Effector memory CD8-positive, alpha-beta T cell (primary cell): ENCODE data around the gene MSX2.
"Not testable (repeated sequence)": the region's sequence is repeated elsewhere in the genome, so short reads cannot be mapped to it uniquely, and the experiment has no call there.

Experiments used
- ATAC-seq: fragments of 150-1000 bp; cut with Tn5 transposase; replicated peaks from 2 replicates; pipeline ENCODE4 v1.10.0; 2021; ENCODE audit warnings: mild to moderate bottlenecking, moderate library complexity
- DNase-seq, 3 experiments: peaks; one replicate each; pipeline ENCODE4 v3.0.0; 2021
- H3K27ac Mint-ChIP-seq, 2 donors: one replicate each; pipeline ENCODE4 v1.8.0; 2022; ENCODE audit warnings: mild to moderate bottlenecking in 2 of 2, mixed read lengths in 2 of 2, moderate library complexity in 2 of 2
- H3K27me3 Mint-ChIP-seq, 2 donors: one replicate each; pipeline ENCODE4 v1.8.0; 2022; ENCODE audit warnings: mixed read lengths in 2 of 2
- H3K36me3 Mint-ChIP-seq: one replicate; pipeline ENCODE4 v1.8.0; 2022; ENCODE audit warnings: mild to moderate bottlenecking, moderate library complexity, mixed read lengths; ENCODE audit not compliant: insufficient read depth
- H3K4me1 Mint-ChIP-seq, 2 donors: one replicate each; pipeline ENCODE4 v1.8.0; 2022; ENCODE audit warnings: low read depth in 2 of 2, mixed read lengths in 2 of 2
- H3K4me3 Mint-ChIP-seq, 2 donors: one replicate each; pipeline ENCODE4 v1.8.0; 2022; ENCODE audit warnings: mild to moderate bottlenecking in 2 of 2, mixed read lengths in 2 of 2, moderate library complexity in 2 of 2
- H3K9me3 Mint-ChIP-seq, 2 donors: one replicate each; pipeline ENCODE4 v1.8.0; 2022; ENCODE audit warnings: mixed read lengths in 2 of 2

The MSX2 gene

GRCh38 chr5:174751154-174752000 lies 27.0 kb downstream of the MSX2 start:
- no peak for ATAC-seq
- H3K36me3 Mint-ChIP-seq = no peaks in the 10 kb centered on the region

GRCh38 chr5:174752121-174752520 lies 27.7 kb downstream of the MSX2 start:
- ATAC-seq = no peak
- no peak overlapping the region for H3K27ac Mint-ChIP-seq
- H3K27me3 Mint-ChIP-seq = peaks cover 29 to 49% of the 10 kb centered on the region in 2 donors
- H3K4me3 Mint-ChIP-seq = no peak overlapping the region
- no peaks in the 10 kb centered on the region for H3K4me1 Mint-ChIP-seq
- H3K9me3 Mint-ChIP-seq = no peaks in the 10 kb centered on the region
- no peaks in the 10 kb centered on the region for H3K36me3 Mint-ChIP-seq
- DNase-seq = no peak

More at GRCh38 chr5:174751154-174752000, 27.0 kb downstream of the MSX2 start:
- peaks cover under 1 to 2% of the 10 kb centered on the region in 2 donors for H3K9me3 Mint-ChIP-seq
- no peak overlapping the region for H3K4me3 Mint-ChIP-seq
- H3K27me3 Mint-ChIP-seq = peaks cover 31 to 51% of the 10 kb centered on the region in 2 donors
- H3K4me1 Mint-ChIP-seq = no peaks in the 10 kb centered on the region
- no peak for DNase-seq
- H3K27ac Mint-ChIP-seq = no peak overlapping the region

GRCh38 chr5:174755106-174755505 lies 30.7 kb downstream of the MSX2 start:
- no peaks in the 10 kb centered on the region for H3K9me3 Mint-ChIP-seq
- no peak for DNase-seq
- H3K27ac Mint-ChIP-seq = no peak overlapping the region
- no peak for ATAC-seq
- H3K27me3 Mint-ChIP-seq = peaks cover 10 to 31% of the 10 kb centered on the region in 2 donors
- no peaks in the 10 kb centered on the region for H3K4me1 Mint-ChIP-seq
- H3K36me3 Mint-ChIP-seq = no peaks in the 10 kb centered on the region
- no peak overlapping the region for H3K4me3 Mint-ChIP-seq

GRCh38 chr5:174759091-174759490 lies 34.7 kb downstream of the MSX2 start:
- H3K36me3 Mint-ChIP-seq = no peaks in the 10 kb centered on the region

GRCh38 chr5:174760721-174761120 lies 36.3 kb downstream of the MSX2 start:
- Mint-ChIP-seq H3K4me3 (no peak overlapping the region), H3K9me3 (peaks cover 0 to 3% of the 10 kb centered on the region in 2 donors), H3K36me3 (no peaks in the 10 kb centered on the region), H3K27me3 (no peaks in the 10 kb centered on the region), H3K27ac (no peak overlapping the region), H3K4me1 (no peaks in the 10 kb centered on the region)
- no peak for ATAC-seq
- DNase-seq = no peak

More at GRCh38 chr5:174759091-174759490, 34.7 kb downstream of the MSX2 start:
- DNase-seq = no peak
- no peak overlapping the region for H3K4me3 Mint-ChIP-seq
- H3K4me1 Mint-ChIP-seq = no peaks in the 10 kb centered on the region
- H3K9me3 Mint-ChIP-seq = no peaks in the 10 kb centered on the region
- ATAC-seq = no peak
- no peaks in the 10 kb centered on the region for H3K27me3 Mint-ChIP-seq
- H3K27ac Mint-ChIP-seq = no peak overlapping the region

GRCh38 chr5:174761341-174761740 lies 37.0 kb downstream of the MSX2 start:
- H3K36me3 Mint-ChIP-seq, H3K9me3 Mint-ChIP-seq, DNase-seq, H3K27ac Mint-ChIP-seq, H3K4me1 Mint-ChIP-seq, H3K4me3 Mint-ChIP-seq, ATAC-seq, H3K27me3 Mint-ChIP-seq: not testable (repeated sequence)

- H3K36me3 Mint-ChIP-seq = no peaks in the 10 kb centered on the region
- ATAC-seq (no peak), DNase-seq (no peak)
- peaks cover 0 to 1% of the 10 kb centered on the region in 2 donors for H3K4me1 Mint-ChIP-seq
- H3K27me3 Mint-ChIP-seq = no peaks in the 10 kb centered on the region
- peaks cover 3 to 7% of the 10 kb centered on the region in 2 donors for H3K9me3 Mint-ChIP-seq
- no peak overlapping the region for H3K4me3 Mint-ChIP-seq
- H3K27ac Mint-ChIP-seq = no peak overlapping the region
These were observed 39.9 kb downstream of the MSX2 start for GRCh38 chr5:174764309-174764708.

- no peak for ATAC-seq
- H3K27ac Mint-ChIP-seq = no peak overlapping the region
- H3K36me3 Mint-ChIP-seq = no peaks in the 10 kb centered on the region
- peaks cover 3 to 7% of the 10 kb centered on the region in 2 donors for H3K9me3 Mint-ChIP-seq
- peaks cover 0 to 1% of the 10 kb centered on the region in 2 donors for H3K4me1 Mint-ChIP-seq
- no peak for DNase-seq
- H3K27me3 Mint-ChIP-seq = no peaks in the 10 kb centered on the region
- no peak overlapping the region for H3K4me3 Mint-ChIP-seq
These were observed 41.2 kb downstream of the MSX2 start for GRCh38 chr5:174765540-174765939.

- Mint-ChIP-seq H3K9me3 (peaks cover 3 to 7% of the 10 kb centered on the region in 2 donors), H3K36me3 (no peaks in the 10 kb centered on the region), H3K27ac (no peak overlapping the region), H3K27me3 (no peaks in the 10 kb centered on the region), H3K4me1 (peaks cover 0 to 1% of the 10 kb centered on the region in 2 donors), H3K4me3 (no peak overlapping the region)
- ATAC-seq = no peak
- DNase-seq = no peak
These were observed 43.3 kb downstream of the MSX2 start for GRCh38 chr5:174767670-174768069.

GRCh38 chr5:174769005-174769404 lies 44.6 kb downstream of the MSX2 start:
- ATAC-seq (no peak), DNase-seq (no peak)
- H3K9me3 Mint-ChIP-seq = peaks cover 3 to 7% of the 10 kb centered on the region in 2 donors
- no peaks in the 10 kb centered on the region for H3K27me3 Mint-ChIP-seq
- no peak overlapping the region for H3K4me3 Mint-ChIP-seq
- H3K27ac Mint-ChIP-seq = no peak overlapping the region
- H3K4me1 Mint-ChIP-seq = peaks cover 0 to 1% of the 10 kb centered on the region in 2 donors
- no peaks in the 10 kb centered on the region for H3K36me3 Mint-ChIP-seq

GRCh38 chr5:174773371-174773770 lies 49.0 kb downstream of the MSX2 start:
- no peaks in the 10 kb centered on the region for H3K27me3 Mint-ChIP-seq
- no peak for ATAC-seq
- no peak overlapping the region for H3K27ac Mint-ChIP-seq
- DNase-seq = no peak
- no peaks in the 10 kb centered on the region for H3K9me3 Mint-ChIP-seq
- no peaks in the 10 kb centered on the region for H3K4me1 Mint-ChIP-seq
- no peak overlapping the region for H3K4me3 Mint-ChIP-seq
- H3K36me3 Mint-ChIP-seq = no peaks in the 10 kb centered on the region

- Mint-ChIP-seq H3K4me1 (no peaks in the 10 kb centered on the region), H3K36me3 (no peaks in the 10 kb centered on the region), H3K27me3 (no peaks in the 10 kb centered on the region), H3K4me3 (no peak overlapping the region), H3K27ac (no peak overlapping the region), H3K9me3 (no peaks in the 10 kb centered on the region)
- ATAC-seq (no peak), DNase-seq (no peak)
These were observed 50.7 kb downstream of the MSX2 start for GRCh38 chr5:174775081-174775480.

- Mint-ChIP-seq H3K36me3 (no peaks in the 10 kb centered on the region), H3K27ac (no peak overlapping the region), H3K9me3 (no peaks in the 10 kb centered on the region), H3K4me3 (no peak overlapping the region), H3K27me3 (no peaks in the 10 kb centered on the region), H3K4me1 (no peaks in the 10 kb centered on the region)
- ATAC-seq (no peak), DNase-seq (no peak)
These were observed 52.7 kb downstream of the MSX2 start for GRCh38 chr5:174777111-174777510.

- no peaks in the 10 kb centered on the region for H3K4me1 Mint-ChIP-seq
- no peaks in the 10 kb centered on the region for H3K27me3 Mint-ChIP-seq
- H3K4me3 Mint-ChIP-seq = no peak overlapping the region
- no peak for ATAC-seq
- no peak overlapping the region for H3K27ac Mint-ChIP-seq
- DNase-seq = no peak
- no peaks in the 10 kb centered on the region for H3K36me3 Mint-ChIP-seq
- H3K9me3 Mint-ChIP-seq = no peaks in the 10 kb centered on the region
These were observed 53.2 kb downstream of the MSX2 start for GRCh38 chr5:174777583-174777982.
